SU-DHL-6 (cell line): ENCODE data around the gene CDKL4.

ENCODE experiments used
- H2AFZ ChIP-seq: fragments of 200-600 bp; sonication (generic); 2 replicates; pipeline ENCODE4 v1.6.1; 2014; ENCODE audit warnings: low read depth, mild to moderate bottlenecking, moderate library complexity, mixed read lengths, antibody characterized with exemption, low read length; ENCODE audit not compliant: severe bottlenecking
- H3F3A ChIP-seq: fragments of 200-600 bp; shearing (Covaris generic); 2 replicates; pipeline ENCODE4 v1.6.0; 2016; ENCODE audit warnings: antibody characterized with exemption, mild to moderate bottlenecking; ENCODE audit not compliant: insufficient read depth
- H3K27ac ChIP-seq: fragments of 200-600 bp; sonication (generic); 2 replicates; pipeline ENCODE4 v1.5.1; 2016; ENCODE audit warnings: low read depth, mild to moderate bottlenecking, low read length, moderate library complexity, mixed read lengths
- H3K27me3 ChIP-seq: fragments of 200-600 bp; sonication (generic), shearing (Covaris generic); 2 replicates; pipeline ENCODE4 v1.6.0; 2014; ENCODE audit warnings: mild to moderate bottlenecking, low read length
- H3K36me3 ChIP-seq: fragments of 200-600 bp; sonication (generic); 2 replicates; pipeline ENCODE4 v1.6.1; 2014; ENCODE audit warnings: mild to moderate bottlenecking, low read length, mixed read lengths
- H3K4me2 ChIP-seq: fragments of 300-600, 200-600 bp; shearing (Covaris generic), sonication (generic); 2 replicates; pipeline ENCODE4 v1.6.0; 2014; ENCODE audit warnings: low read length, low read depth, mild to moderate bottlenecking; ENCODE audit not compliant: poor library complexity, severe bottlenecking
- H3K4me3 ChIP-seq: fragments of 200-600 bp; sonication (generic); 2 replicates; pipeline ENCODE4 v1.5.1; 2014; ENCODE audit warnings: antibody characterized with exemption, low read length, mild to moderate bottlenecking, mixed read lengths; ENCODE audit not compliant: insufficient read depth, poor library complexity, severe bottlenecking
- H3K79me2 ChIP-seq: fragments of 200-600 bp; sonication (generic); 2 replicates; pipeline ENCODE4 v1.6.1; 2014; ENCODE audit warnings: mild to moderate bottlenecking, low read length, moderate library complexity; ENCODE audit not compliant: insufficient read depth
- H3K9ac ChIP-seq: fragments of 200-600 bp; sonication (generic); 2 replicates; pipeline ENCODE4 v1.7.0; 2014; ENCODE audit warnings: mild to moderate bottlenecking, low read length
- H3K9me2 ChIP-seq: fragments of 200-600 bp; sonication (generic); replicated peaks from 2 replicates; pipeline ENCODE4 v1.6.1; 2014; ENCODE audit warnings: low read length; ENCODE audit not compliant: insufficient read depth
- H3K9me3 ChIP-seq: fragments of 200-600 bp; sonication (generic); 2 replicates; pipeline ENCODE4 v1.6.1; 2014; ENCODE audit warnings: low read length, mixed read lengths; ENCODE audit not compliant: insufficient read depth
- H4K20me1 ChIP-seq: fragments of 200-600 bp; sonication (generic); 2 replicates; pipeline ENCODE4 v1.6.1; 2014; ENCODE audit warnings: low read depth, mild to moderate bottlenecking, antibody characterized with exemption, low read length, moderate library complexity, mixed read lengths
- CTCF ChIP-seq: fragments of 200-600 bp; sonication (generic); IDR thresholded peaks from one replicate; pipeline ENCODE4 v1.5.1; 2017; ENCODE audit warnings: antibody characterized with exemption, mild to moderate bottlenecking, low read length, moderate library complexity; ENCODE audit not compliant: insufficient read depth, poor library complexity, severe bottlenecking
- EZH2phosphoT487 ChIP-seq: fragments of 200-600 bp; sonication (generic), shearing (Covaris generic); conservative IDR thresholded peaks from 2 replicates; pipeline ENCODE4 v1.6.1; 2018; ENCODE audit warnings: mild to moderate bottlenecking, antibody characterized with exemption, low read length, moderate library complexity, mixed read lengths

The CDKL4 gene

GRCh38 chr2:39127973-39128372, 115.8 kb downstream of the CDKL4 start:
- H3K9me2 ChIP-seq, result no peaks in the 10 kb centered on the region
- no peak overlapping the region for H3K4me2 ChIP-seq
- no peaks in the 10 kb centered on the region for H3F3A ChIP-seq
- no peaks in the 10 kb centered on the region for H3K36me3 ChIP-seq
- TF ChIP-seq CTCF, result no peak
- TF ChIP-seq EZH2phosphoT487, result no peak
- no peak overlapping the region for H3K4me3 ChIP-seq
- H3K27ac ChIP-seq, result no peak overlapping the region
- H4K20me1 ChIP-seq, result no peaks in the 10 kb centered on the region
- no peak overlapping the region for H3K9ac ChIP-seq
- no peaks in the 10 kb centered on the region for H3K27me3 ChIP-seq
- no peaks in the 10 kb centered on the region for H3K9me3 ChIP-seq
- H2AFZ ChIP-seq, result no peak overlapping the region
- peaks cover 5% of the 10 kb centered on the region; the same call in 1 of the 2 replicates for H3K79me2 ChIP-seq
